ENCODE data around the gene CCDC170. TPM values are rescaled to one million over a fixed set of nuclear protein-coding genes. Genes with fewer than 3 reads are reported as not detected.

The CCDC170 gene
- total and polyA plus RNA-seq, 9 donors, result 3.8 to 19.8 (median 8.9) TPM

DNA sequence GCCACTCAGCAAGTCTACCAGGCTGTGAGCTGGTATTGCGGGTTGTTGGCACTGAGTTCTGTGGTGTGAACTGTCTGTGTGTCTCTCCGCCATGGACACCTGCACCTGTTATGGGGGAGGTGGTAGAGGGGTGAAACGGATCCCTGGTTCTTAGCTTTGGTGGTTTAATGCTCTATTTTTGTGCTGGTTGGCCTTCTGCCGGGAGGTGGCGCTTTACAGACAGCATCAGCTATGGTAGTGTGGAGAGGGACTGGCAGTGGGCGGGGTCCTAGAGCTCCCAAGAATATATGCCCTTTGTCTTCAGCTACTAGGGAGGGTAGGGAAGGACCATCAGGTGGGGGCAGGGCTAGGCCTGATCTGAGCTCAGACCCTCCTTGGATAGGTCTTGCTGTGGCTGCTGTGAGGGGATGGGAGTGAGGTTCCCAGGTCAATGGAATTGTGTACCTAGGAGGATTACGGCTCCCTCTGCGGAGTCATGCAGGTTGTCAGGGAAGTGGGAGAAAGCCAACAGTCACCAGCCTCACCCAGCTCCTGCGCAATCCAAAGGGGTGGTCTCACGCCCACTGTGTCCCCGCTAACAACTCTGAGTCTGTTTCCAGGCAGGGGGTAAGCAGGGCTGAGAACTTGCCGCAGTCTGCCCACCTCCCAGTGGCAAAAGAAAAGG lies 154.3 kb downstream of the CCDC170 start:
- no peak for TF ChIP-seq CTCF (IDR thresholded peaks at IDR 0.05)
- TF ChIP-seq POLR2A (IDR thresholded peaks at IDR 0.05), result no peak
- no peak for TF ChIP-seq EP300 (IDR thresholded peaks at IDR 0.05)
- intact Hi-C loops (cut with DNase I), result no loop called here
- peaks cover 2% of the 10 kb centered on the region for H3K4me1 ChIP-seq (ENCODE audit: insufficient read depth)
- H3K36me3 ChIP-seq, result no peaks in the 10 kb centered on the region
- 84 to 97% (median 92%) methylated on average over 12 of the region's 12 CpGs for WGBS, 3 donors
- no peak overlapping the region for H3K4me3 ChIP-seq
- no peaks in the 10 kb centered on the region for H3K27me3 ChIP-seq
- H3K9me3 ChIP-seq, result no peaks in the 10 kb centered on the region
- no peak overlapping the region for H3K27ac ChIP-seq
- no peak for DNase-seq

DNA sequence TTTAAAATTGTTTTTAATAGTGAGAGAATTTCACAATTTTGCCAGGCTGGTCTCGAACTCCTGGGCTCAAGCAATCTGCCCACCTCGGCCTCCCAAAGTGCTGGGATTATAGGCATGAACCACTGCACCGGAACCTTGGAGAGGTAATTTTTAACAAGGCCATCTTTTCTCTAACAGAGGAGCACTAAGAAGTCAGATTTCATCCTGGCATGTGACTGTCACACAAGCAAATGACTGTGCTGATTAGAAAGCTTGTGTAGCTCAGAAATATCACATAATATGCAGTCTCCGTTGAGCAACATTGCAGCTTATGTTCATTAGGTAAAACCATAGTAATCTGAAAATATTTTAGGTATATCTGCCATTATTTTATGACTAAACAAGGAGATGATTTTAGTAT lies 156.0 kb downstream of the CCDC170 start:
- no peak for TF ChIP-seq CTCF (IDR thresholded peaks at IDR 0.05)
- no peak for TF ChIP-seq EP300 (IDR thresholded peaks at IDR 0.05)
- no peak for TF ChIP-seq POLR2A (IDR thresholded peaks at IDR 0.05)
- Histone ChIP-seq H3K36me3 (no peaks in the 10 kb centered on the region), H3K9me3 (no peaks in the 10 kb centered on the region), H3K4me1 (ENCODE audit: insufficient read depth) (peaks cover 2% of the 10 kb centered on the region), H3K27ac (no peak overlapping the region), H3K4me3 (no peak overlapping the region), H3K27me3 (no peaks in the 10 kb centered on the region)
- intact Hi-C loops (cut with DNase I), result no loop called here
- WGBS, 3 donors, result 90 to 93% (median 93%) methylated on average over 4 of the region's 4 CpGs
- no peak for DNase-seq

- Histone ChIP-seq H3K27me3 (no peaks in the 10 kb centered on the region), H3K4me1 (ENCODE audit: insufficient read depth) (peaks cover 2% of the 10 kb centered on the region), H3K9me3 (no peaks in the 10 kb centered on the region), H3K27ac (no peak overlapping the region), H3K4me3 (no peak overlapping the region), H3K36me3 (no peaks in the 10 kb centered on the region)
- WGBS, 3 donors, result 77 to 83% (median 79%) methylated on average over 3 of the region's 3 CpGs
- no peak for DNase-seq
- intact Hi-C loops (cut with DNase I), result no loop called here
- TF ChIP-seq POLR2A (IDR thresholded peaks at IDR 0.05), result no peak
- TF ChIP-seq CTCF (IDR thresholded peaks at IDR 0.05), result no peak
- TF ChIP-seq EP300 (IDR thresholded peaks at IDR 0.05), result no peak
Measured at GRCh38 chr6:151651639-151652038, 157.8 kb downstream of the CCDC170 start.

- DNase-seq, result no peak
- WGBS, 3 donors, result 2 to 18% (median 13%) methylated on average over 2 of the region's 2 CpGs
- TF ChIP-seq POLR2A (IDR thresholded peaks at IDR 0.05) (no peak), CTCF (IDR thresholded peaks at IDR 0.05) (no peak)
- no peak overlapping the region for H3K27ac ChIP-seq
- no peaks in the 10 kb centered on the region for H3K36me3 ChIP-seq
- H3K27me3 ChIP-seq, result no peaks in the 10 kb centered on the region
- H3K4me3 ChIP-seq, result no peak overlapping the region
- no peaks in the 10 kb centered on the region for H3K9me3 ChIP-seq
- H3K4me1 ChIP-seq (ENCODE audit: insufficient read depth), result peaks cover 2% of the 10 kb centered on the region
- intact Hi-C loops (cut with DNase I), result no loop called here
Measured at GRCh38 chr6:151652325-151652724, 158.5 kb downstream of the CCDC170 start.
